GM18498 (cell line): ENCODE results near the gene TLX2.
"Not testable (repeated sequence)": the region's sequence is repeated elsewhere in the genome, so short reads cannot be mapped to it uniquely, and the experiment has no call there.

Experiments used
- ATAC-seq: cut with Tn5 transposase; IDR thresholded peaks from one replicate; pipeline ENCODE4 v1.9.1; 2021; ENCODE audit warnings: mild to moderate bottlenecking, moderate library complexity; ENCODE audit not compliant: unreplicated experiment

Gene TLX2

DNA sequence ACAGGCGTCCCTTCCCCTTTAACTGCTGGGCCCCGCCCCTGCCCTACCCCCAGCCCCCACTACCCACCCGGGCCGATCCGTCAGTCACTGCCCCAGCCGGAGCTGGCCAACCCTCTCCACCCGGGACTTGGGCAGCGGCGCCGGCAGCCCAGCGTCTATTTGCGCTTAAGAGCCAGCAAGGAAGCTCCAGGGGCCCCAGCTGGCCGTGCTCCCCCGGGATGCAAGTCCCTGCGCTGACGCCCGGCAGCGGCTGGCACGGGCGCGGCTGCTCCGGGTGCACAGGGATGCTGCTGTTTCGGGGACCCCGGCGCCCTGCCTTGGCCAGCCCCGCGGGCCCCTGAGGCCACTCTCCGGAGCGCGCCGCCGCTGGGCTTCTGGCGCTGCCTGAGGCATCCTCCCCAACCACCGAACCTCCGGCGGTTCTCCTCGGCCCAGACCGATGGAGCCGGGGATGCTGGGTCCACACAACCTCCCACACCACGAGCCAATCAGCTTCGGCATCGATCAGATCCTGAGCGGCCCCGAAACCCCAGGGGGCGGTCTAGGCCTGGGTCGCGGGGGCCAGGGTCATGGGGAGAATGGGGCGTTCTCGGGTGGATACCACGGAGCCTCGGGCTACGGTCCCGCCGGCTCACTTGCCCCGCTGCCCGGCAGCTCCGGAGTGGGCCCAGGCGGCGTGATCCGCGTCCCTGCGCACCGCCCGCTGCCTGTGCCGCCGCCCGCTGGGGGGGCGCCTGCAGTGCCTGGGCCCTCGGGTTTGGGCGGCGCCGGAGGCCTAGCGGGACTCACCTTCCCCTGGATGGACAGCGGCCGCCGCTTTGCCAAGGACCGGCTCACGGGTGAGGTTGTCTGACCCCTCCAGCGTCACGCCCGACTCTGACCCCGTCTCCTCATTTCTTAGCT lies at the start of gene TLX2:
TLX2 (plus strand) TSS at position 83 of the 903 bp plus-strand sequence; CDS start at position 440, 357 bp downstream.
- no peak for ATAC-seq

DNA sequence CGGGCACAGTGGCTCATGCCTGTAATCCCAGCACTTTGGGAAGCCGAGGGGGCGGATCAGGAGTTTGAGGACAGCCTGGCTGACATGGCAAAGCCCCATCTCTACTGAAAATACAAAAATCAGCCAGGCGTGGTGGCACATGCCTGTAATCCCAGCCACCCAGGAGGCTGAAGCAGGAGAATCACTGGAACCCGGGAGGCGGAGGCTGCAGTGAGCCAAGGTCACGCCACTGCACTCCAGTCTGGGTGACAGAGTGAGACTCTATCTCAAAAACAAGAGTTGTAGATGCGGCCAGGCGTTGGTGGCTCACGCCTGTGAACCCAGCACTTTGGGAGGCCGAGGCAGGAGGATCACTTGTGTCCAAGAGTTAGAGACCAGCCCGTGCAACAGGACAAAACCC lies 43.5 kb upstream of the TLX2 start:
- not testable (repeated sequence) for ATAC-seq

GRCh38 chr2:74471332-74472065 lies 42.8 kb upstream of the TLX2 start:
- ATAC-seq = no peak

DNA sequence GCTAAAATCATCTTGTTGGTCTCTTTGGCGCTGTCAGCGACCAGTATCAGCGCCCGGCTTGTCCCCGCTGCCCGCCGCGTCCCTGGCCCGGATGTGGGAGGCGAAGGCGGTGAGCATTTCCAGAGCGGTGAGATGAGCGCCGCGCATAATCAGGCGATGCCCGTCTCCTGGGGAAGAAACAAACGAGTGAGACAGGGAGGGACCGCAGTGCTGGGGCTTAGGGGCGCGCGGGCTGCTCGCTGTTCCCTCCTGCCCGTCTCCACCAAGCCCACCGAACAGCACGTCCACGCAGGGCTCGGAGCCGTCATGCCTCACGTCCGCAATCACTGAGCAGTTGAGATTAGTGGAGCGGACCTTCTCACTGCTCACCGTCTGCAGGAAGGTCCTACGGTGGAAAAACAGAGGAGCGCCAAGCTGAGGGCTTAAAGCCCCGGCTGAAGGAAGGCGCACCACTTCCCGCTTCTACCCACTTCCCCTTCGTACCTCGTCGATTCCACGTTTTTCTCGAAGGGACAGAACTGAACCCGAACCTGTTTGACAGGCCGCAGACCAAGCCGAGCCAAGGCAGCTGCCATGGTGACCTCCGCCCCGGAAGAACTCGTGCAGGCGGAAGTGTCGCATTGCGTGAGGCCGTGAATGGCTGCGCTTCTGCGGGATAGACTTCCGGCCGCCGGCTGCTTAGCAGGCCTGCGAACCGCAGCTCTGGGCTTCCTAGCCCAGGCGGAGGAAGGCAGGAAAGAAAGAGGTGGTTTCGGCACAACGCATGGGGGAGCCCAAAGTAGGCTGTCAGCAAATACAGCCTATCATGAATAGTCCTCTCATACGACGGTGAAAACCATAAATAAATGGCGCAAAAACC lies 41.9 kb upstream of the TLX2 start, which contains the start of gene MRPL53:
MRPL53 (minus strand) TSS at position 595 of the 859 bp plus-strand sequence; CDS start at position 575, 20 bp downstream.
- ATAC-seq = peak; percentile 87

GRCh38 chr2:74472945-74473258 lies 41.3 kb upstream of the TLX2 start:
- no peak for ATAC-seq

- no peak for ATAC-seq
Measured at GRCh38 chr2:74474481-74474880, 39.8 kb upstream of the TLX2 start.

GRCh38 chr2:74474899-74475298 lies 39.4 kb upstream of the TLX2 start:
- ATAC-seq = no peak

GRCh38 chr2:74481431-74481830 lies 32.8 kb upstream of the TLX2 start:
- ATAC-seq = no peak

- ATAC-seq = peak; percentile 41
Measured at GRCh38 chr2:74481961-74482800, 32.1 kb upstream of the TLX2 start.

DNA sequence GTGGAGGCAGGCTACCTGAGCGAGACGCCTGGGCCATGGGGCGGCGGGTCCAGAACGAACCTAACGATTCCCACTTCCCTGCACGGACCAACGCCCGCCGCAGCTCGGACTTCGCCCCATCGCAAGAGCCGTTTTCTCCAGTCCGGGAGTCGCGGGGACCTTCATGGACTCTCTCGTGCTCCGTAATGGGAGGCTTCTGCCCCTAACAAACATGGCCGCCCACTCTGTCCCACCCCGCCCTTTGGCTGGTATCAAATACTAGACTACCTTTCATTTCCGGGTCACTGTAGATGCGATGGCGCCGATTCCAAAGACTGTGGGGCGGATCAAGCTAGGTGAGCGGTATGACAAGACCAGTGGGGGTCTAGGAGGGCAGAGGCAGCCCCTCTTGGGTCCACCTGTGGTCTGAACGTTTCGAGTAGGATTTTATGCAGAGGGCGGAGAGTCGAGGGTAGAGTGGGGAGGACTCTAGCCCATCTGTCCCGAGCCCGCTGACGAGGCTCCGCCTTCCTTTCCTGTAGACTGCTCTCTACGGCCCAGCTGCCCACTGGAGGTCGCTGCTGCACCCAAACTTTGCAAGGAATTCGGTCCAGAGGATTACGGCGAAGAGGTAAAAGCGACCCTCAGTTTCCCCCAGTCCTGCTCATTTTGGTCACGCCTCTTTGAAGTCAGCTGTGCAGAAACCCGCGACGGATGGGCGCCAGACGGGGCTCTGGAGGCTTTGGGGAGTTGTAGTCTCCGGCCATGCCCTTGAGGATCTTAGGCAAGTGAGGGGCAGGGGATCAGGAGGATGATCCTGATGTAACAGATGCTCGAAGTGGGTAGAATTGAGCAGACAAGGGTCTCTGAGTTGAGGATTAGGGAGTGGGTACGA lies 31.2 kb upstream of the TLX2 start, which contains the start of the genes CCDC142 and TTC31:
CCDC142 (minus strand) TSS at position 198 of the 874 bp plus-strand sequence; CDS start at position 37, 161 bp downstream.
TTC31 (plus strand) TSS at position 281 of the 874 bp plus-strand sequence; CDS start at position 296, 15 bp downstream.
- ATAC-seq = peak; percentile 90

GRCh38 chr2:74483675-74484164 lies 30.5 kb upstream of the TLX2 start:
- not testable (repeated sequence) for ATAC-seq

DNA sequence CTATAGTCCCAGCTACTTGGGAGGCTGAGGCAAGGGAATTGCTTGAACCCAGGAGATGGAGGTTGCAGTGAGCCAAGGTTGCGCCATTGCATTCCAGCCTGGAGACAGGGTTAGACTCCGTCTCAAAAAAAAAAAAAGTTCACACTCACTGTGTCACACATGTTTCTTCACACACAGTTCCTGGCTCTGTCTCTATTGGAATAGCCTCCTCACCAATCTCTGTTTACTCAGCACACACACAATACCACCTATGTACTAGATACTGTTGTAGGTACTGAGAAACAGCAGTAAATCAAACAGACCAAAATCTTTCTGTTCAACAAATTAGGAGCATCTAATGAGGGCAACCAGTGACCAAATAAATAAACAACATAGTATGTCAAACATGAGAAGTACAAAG lies 28.1 kb upstream of the TLX2 start:
- no peak for ATAC-seq

DNA sequence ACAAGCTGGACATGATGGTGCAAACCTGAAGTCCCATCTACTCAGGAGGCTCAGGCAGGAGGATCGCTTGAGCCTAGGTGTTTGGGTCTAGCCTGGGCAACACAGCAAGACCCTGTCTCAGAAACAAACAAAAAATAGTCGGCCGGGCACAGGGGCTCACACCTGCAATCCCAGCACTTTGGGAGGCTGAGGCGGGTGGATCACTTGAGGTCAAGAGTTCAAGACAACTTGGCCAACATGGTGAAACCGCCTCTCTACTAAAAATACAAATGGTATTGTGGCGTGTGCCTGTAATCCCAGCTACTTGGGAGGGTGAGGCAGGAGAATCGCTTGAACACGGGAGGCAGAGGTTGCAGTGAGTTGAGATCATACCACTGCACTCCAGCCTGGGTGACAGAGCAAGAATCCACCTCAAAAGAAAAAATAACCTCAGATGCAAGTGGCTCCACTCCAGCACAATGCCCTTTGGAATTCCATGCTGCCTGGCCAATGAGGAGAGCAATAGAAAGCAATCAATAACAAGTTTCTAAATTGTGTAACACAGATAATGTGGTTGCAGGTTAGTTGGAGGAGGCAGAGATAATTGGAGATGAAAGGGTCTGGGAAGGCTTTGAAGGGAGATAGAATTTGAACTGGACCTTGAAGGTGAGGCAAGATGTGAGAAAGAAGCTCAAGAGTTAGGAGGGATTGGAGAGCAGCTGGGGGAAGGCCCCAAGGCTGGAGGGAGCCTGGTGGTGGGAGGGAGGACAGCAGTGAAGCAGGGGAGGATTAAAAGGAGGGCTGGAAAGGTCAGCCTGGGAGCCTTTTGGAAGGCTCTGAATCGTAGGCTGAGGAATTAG lies 25.4 kb upstream of the TLX2 start:
- no peak for ATAC-seq

DNA sequence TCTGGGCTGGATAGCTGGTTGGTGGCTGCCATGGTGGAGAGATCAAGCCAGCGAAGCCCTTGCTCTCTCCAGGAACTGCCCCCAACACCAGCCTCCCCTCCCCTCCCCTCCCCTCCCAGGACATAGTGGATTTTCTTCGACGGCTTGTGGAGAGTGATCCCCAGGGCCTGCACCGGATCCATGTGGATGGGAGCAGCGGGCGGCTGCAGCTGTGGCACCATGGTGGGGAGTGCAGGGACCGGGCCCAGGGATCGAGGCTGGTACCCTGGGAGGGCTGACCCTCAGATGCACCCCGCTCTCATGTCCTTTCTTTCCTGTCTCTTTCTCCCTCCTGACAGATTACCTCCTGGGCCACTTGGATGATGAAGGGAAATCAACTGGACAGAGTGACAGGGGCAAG lies 24.3 kb upstream of the TLX2 start:
- no peak for ATAC-seq

GRCh38 chr2:74491648-74492544 lies 22.4 kb upstream of the TLX2 start:
- ATAC-seq = no peak

GRCh38 chr2:74493546-74493945 lies 20.7 kb upstream of the TLX2 start:
- no peak for ATAC-seq

- ATAC-seq = no peak
Measured at GRCh38 chr2:74495440-74495839, 18.8 kb upstream of the TLX2 start.
